GM19193 (cell line): ENCODE results near the gene COL16A1.

Experiments used
- POLR2A ChIP-seq: IDR thresholded peaks from 4 replicates; pipeline ENCODE4 v1.6.1; 2011; ENCODE audit not compliant: insufficient read depth, insufficient read length; ENCODE audit errors: extremely low read depth

Gene COL16A1

GRCh38 chr1:31615939-31616338 lies 87.9 kb downstream of the COL16A1 start:
- TF ChIP-seq POLR2A, result no peak

- no peak for TF ChIP-seq POLR2A
These were observed 88.4 kb downstream of the COL16A1 start for GRCh38 chr1:31615414-31615813.

- no peak for TF ChIP-seq POLR2A
These were observed 89.3 kb downstream of the COL16A1 start for GRCh38 chr1:31614414-31615005.

- no peak for TF ChIP-seq POLR2A
These were observed 94.2 kb downstream of the COL16A1 start for GRCh38 chr1:31609514-31610118.

GRCh38 chr1:31607360-31607759 lies 96.5 kb downstream of the COL16A1 start:
- no peak for TF ChIP-seq POLR2A

GRCh38 chr1:31605908-31606427 lies 97.8 kb downstream of the COL16A1 start:
- TF ChIP-seq POLR2A, result no peak
